Upper lobe of right lung (tissue), 1 donor: ENCODE results near the gene TMEM150B. TPM values are rescaled to one million over a fixed set of nuclear protein-coding genes. Genes with fewer than 3 reads are reported as not detected.

Experiments used
- ATAC-seq: fragments of 200-7000 bp; cut with Tn5 transposase; one replicate; pipeline ENCODE4 v1.9.1; 2020; ENCODE audit warnings: mild to moderate bottlenecking, moderate library complexity
- DNase-seq: peaks from one replicate; pipeline ENCODE4 v3.0.0-alpha.2; 2020
- H3K27ac ChIP-seq: fragments of 200-600 bp; one replicate; pipeline ENCODE4 v1.8.0; 2022
- H3K27me3 ChIP-seq: fragments of 200-600 bp; one replicate; pipeline ENCODE4 v1.8.0; 2022; ENCODE audit warnings: mild to moderate bottlenecking
- H3K36me3 ChIP-seq: fragments of 200-600 bp; one replicate; pipeline ENCODE4 v1.8.0; 2022
- H3K4me1 ChIP-seq: fragments of 200-600 bp; one replicate; pipeline ENCODE4 v1.8.0; 2022
- H3K4me3 ChIP-seq: fragments of 200-600 bp; one replicate; pipeline ENCODE4 v1.8.0; 2022; ENCODE audit warnings: mild to moderate bottlenecking
- H3K9me3 ChIP-seq: fragments of 200-600 bp; one replicate; pipeline ENCODE4 v1.8.0; 2022
- CTCF ChIP-seq: fragments of 200-600 bp; IDR thresholded peaks from one replicate; pipeline ENCODE4 v1.8.0; 2022; ENCODE audit warnings: antibody characterized with exemption
- intact Hi-C: fragments of 100-400 bp; cut with DNase I; formaldehyde crosslinking; loops from one replicate; pipeline ENCODE4 v1.11.0; 2022
- long read RNA-seq: library from polyadenylated mRNA; unstranded; transcript quantifications from one replicate; pipeline ENCODE4 v2.0.0, GENCODE V29; 2021
- total RNA-seq: library from RNA; stranded (reverse); fragmentation: NEBNext Ultra II Directional; extraction: Animal tissue kit (Norgen Biotek cat#: 25700); gene quantifications from one replicate; pipeline ENCODE4 v1.2.1, GENCODE V29; 2021
- donor health status: DM: no; HTN: yes; CAD: no; lungs with severe emphysema.

The TMEM150B gene, protein sequence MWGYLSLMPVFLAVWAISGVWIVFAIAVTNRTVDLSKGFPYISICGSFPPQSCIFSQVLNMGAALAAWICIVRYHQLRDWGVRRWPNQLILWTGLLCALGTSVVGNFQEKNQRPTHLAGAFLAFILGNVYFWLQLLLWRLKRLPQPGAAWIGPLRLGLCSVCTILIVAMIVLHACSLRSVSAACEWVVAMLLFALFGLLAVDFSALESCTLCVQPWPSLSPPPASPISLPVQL
- 23.9 TPM for total RNA-seq
- long read RNA-seq, partial matches to known transcripts, result 1 of 11 reads
- long read RNA-seq, other reads (novel, unspliced or antisense), result 5 of 11 reads

DNA sequence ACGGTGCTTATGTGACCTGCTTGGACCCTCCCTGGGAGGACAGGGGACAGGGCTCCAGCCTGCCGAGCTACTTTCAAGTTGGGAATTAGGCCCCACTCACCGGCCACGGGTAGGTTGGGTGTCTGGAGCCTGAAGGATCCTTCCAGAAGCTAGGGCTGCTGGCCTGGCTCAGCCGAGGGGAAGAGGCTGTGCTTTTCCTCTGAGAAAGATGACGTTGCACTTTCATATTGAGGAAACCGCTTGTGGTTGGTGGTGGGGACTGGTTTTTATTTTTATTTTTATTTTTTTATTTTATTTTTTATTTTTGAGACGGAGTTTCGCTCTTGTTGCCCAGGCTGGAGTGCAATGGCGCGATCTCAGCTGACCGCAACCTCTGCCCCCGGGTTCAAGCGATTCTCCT is at the start of gene TMEM150B:
Gene TMEM150B, minus strand, starts transcription at position 170 of the 400 bp plus-strand sequence. CDS start 4,305 bp downstream, outside the sequence.
- Histone ChIP-seq H3K27ac (peak within 1 kb of the TSS; percentile 55), H3K27me3 (no peaks in the 10 kb centered on the region), H3K4me3 (peak within 1 kb of the TSS; percentile 33)

DNA sequence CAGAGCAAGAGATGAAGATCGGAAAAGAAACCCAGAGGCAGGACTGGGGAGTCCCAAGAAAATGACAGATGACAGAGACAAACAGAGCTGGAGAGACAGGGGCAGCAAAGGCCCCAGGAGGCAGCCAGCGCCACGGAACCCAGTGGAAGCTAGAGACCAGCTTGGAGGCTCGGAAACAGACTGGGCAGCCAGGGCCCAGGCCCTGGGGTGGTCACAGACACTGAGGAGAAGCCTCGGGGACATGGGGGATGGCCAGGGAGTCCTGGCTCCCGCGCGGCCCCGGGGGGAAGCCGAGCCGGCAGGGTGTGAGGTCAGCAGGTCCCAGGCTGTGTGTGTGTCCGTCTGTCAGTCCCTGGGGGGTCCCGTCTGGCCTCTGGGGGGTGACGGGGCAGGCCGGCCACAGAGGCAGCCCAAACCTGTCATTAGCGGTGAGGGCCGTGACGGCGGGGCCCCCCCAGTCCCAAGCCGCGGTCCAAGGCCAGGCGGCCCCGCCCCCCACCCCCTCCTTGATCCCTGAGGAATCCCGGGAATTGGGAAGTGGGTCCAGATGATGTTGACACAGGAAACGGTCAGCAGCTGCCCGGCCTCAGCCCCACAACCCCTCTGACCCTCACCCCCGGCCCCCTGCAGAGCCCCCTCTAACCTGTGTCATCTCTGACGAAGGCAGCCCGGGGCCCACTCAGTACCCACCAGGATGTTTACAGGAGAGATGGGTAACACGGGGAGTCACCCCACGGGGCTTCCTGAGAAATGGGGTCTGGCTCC is 49.0 kb upstream of the TMEM150B start:
- TF ChIP-seq CTCF, result no peak
- peak; percentile 5 for ATAC-seq
- Histone ChIP-seq H3K27me3 (peaks cover 63% of the 10 kb centered on the region), H3K27ac (no peak overlapping the region), H3K4me3 (no peak overlapping the region), H3K4me1 (peaks cover 1% of the 10 kb centered on the region), H3K9me3 (no peaks in the 10 kb centered on the region), H3K36me3 (no peaks in the 10 kb centered on the region)
- DNase-seq, result no peak
- intact Hi-C loops, result no loop called here

More for the DNA sequence above, at the start of gene TMEM150B:
- DNase-seq (no peak), ATAC-seq (peak; percentile 42)
- TF ChIP-seq CTCF, result no peak
- Histone ChIP-seq H3K4me1 (no peaks in the 10 kb centered on the region), H3K36me3 (no peaks in the 10 kb centered on the region), H3K9me3 (no peaks in the 10 kb centered on the region)
- intact Hi-C loops, result no loop called here

DNA sequence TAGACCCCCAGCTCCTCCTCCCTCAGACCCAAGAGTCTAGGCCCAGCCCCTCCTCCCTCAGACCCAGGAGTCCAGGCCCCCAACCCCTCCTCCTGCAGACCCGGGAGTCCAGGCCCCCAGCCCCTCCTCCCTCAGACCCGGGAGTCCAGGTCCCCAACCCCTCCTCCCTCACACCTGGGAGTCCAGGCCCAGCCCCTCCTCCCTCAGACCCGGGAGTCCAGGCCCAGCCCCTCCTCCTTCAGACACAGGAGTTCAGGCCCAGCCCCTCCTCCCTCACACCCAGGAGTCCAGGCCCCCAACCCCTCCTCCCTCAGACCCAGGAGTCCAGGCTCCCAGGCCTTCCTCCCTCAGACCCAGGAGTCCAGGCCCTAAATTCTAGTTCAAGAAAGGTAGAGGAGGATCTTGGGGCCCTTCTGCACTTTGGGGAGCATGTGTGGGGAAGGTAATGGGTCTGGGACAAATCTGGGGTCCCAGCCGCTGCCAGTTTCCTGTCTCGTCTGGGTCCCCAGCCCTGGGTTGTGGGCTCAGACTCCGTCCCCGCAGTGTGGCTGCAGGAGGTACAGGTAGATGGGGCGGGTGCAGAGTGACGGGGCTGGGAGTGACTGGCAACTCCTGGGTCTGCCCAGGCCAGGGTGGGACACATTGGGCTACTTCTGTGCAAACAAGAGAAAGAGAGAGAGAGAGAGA is 48.3 kb upstream of the TMEM150B start:
- no peak overlapping the region for H3K27ac ChIP-seq
- H3K9me3 ChIP-seq, result no peaks in the 10 kb centered on the region
- peaks cover 70% of the 10 kb centered on the region for H3K27me3 ChIP-seq
- no peak for TF ChIP-seq CTCF
- DNase-seq (no peak), ATAC-seq (no peak)
- no peak overlapping the region for H3K4me3 ChIP-seq
- intact Hi-C loops, result no loop called here
- H3K36me3 ChIP-seq, result no peaks in the 10 kb centered on the region
- H3K4me1 ChIP-seq, result peaks cover 5% of the 10 kb centered on the region

DNA sequence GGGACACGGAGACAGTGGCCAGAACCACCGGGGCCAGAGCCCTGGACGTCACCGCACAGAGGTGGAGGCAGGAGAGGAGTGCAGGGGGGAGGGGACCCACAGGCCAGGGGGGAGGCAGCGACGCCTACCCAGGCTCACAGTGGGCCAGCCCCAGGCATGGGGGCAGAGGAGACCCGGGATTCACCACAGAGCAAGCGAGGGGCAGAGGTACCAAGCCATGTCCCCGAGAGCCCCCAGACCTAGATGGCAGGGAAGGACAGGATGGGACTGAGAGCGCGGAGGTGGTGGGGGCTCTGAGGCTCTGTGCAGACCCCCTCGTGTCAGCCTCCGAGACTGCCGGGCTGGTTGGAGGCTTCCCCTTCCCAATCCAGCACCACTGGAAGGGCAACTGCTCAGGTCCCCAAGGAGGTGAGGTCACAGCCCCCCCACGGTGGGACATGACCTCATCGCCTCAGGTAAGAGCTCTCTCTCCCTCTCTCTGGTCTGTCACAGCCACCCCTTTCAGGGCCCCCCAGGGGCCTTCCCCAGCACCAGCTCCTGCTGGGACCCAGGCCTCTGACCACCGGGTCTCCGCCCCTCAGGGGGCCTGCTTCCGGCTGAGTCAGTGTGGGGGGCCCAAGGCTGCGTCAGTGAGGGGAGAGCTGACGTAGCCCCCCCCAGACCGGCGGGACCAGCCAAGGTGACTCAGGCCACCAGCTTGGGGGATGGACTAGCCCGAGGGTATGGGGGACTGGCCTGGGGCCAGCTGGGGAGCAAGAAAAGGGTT is 47.4 kb upstream of the TMEM150B start:
- Histone ChIP-seq H3K4me3 (no peak overlapping the region), H3K4me1 (peaks cover 5% of the 10 kb centered on the region), H3K36me3 (no peaks in the 10 kb centered on the region), H3K27me3 (peaks cover 76% of the 10 kb centered on the region), H3K9me3 (no peaks in the 10 kb centered on the region), H3K27ac (no peak overlapping the region)
- intact Hi-C loops, result no loop called here
- ATAC-seq (no peak), DNase-seq (no peak)
- TF ChIP-seq CTCF, result no peak

- no peak for ATAC-seq
These were observed 45.3 kb upstream of the TMEM150B start, which contains the start of gene IL11 for GRCh38 chr19:55370305-55370988. IL11 (minus strand) TSS chr19:55370463; CDS start chr19:55370310, 153 bp downstream.

More at GRCh38 chr19:55370305-55370988, 45.3 kb upstream of the TMEM150B start, which contains the start of gene IL11:
- Histone ChIP-seq H3K36me3 (no peaks in the 10 kb centered on the region), H3K9me3 (no peaks in the 10 kb centered on the region), H3K27ac (no peak within 1 kb of the TSS), H3K4me1 (peaks cover 5% of the 10 kb centered on the region), H3K4me3 (peak within 1 kb of the TSS; percentile 19), H3K27me3 (peaks cover 68% of the 10 kb centered on the region)
- no peak for DNase-seq
- intact Hi-C loops, result no loop called here
- TF ChIP-seq CTCF, result no peak
